Body of pancreas (tissue), 4 donors: ENCODE data around the gene TMCO1. TPM values are rescaled to one million over a fixed set of nuclear protein-coding genes. Genes with fewer than 3 reads are reported as not detected.
A peak's percentile ranks its signal among the peaks of the same experiment; 100 is the strongest.

ENCODE experiments used
- ATAC-seq: fragments of 150-250 bp; one replicate; pipeline ENCODE4 v1.9.1; 2016
- DNase-seq, 4 donors: peaks; one replicate each; pipeline ENCODE4 v3.0.0-alpha.2; 2019
- H3K27ac ChIP-seq, 4 donors: fragments of 200-600 bp; sonication (generic); 1 replicate in 3 of 4; 2 replicates in 1 of 4; pipeline versions ENCODE4 v1.5.1 to v1.6.1; 2016 to 2019; ENCODE audit warnings: mild to moderate bottlenecking in 1 of 4, mixed read lengths in 1 of 4, moderate library complexity in 1 of 4
- H3K27me3 ChIP-seq, 2 donors: fragments of 200-600 bp; sonication (generic); one replicate each; pipeline ENCODE4 v1.6.0; 2016; ENCODE audit warnings: mild to moderate bottlenecking in 1 of 2
- H3K36me3 ChIP-seq, 2 donors: fragments of 200-600 bp; sonication (generic); replicated peaks in 1 of 2; 2 replicates each; pipeline ENCODE4 v1.5.1; 2016; ENCODE audit warnings: low read depth in 2 of 2; ENCODE audit not compliant: insufficient read depth in 1 of 2
- H3K4me1 ChIP-seq: fragments of 200-600 bp; sonication (generic); one replicate; pipeline ENCODE4 v1.6.0; 2016
- H3K4me3 ChIP-seq, 2 donors: fragments of 200-600 bp; sonication (generic); 1 replicate in 1 of 2; 2 replicates in 1 of 2; pipeline ENCODE4 v1.5.1; 2016 to 2019
- H3K9me3 ChIP-seq, 3 donors: fragments of 200-600 bp; sonication (generic); 1 replicate in 2 of 3; 2 replicates in 1 of 3; pipeline ENCODE4 v1.5.1; 2016
- POLR2A ChIP-seq, 3 donors: fragments of 450-650 bp; IDR thresholded peaks; one replicate each; pipeline ENCODE4 v1.6.1; 2016; ENCODE audit warnings: antibody characterized with exemption in 3 of 3, mild to moderate bottlenecking in 2 of 3
- WGBS, 2 donors: methylation state at CpG; one replicate each; pipeline ENCODE4 v1.1.5; 2017; 5-methylcytosine and 5-hydroxymethylcytosine counted together
- intact Hi-C: fragments of 100-400 bp; cut with DNase I; formaldehyde crosslinking; loops from one replicate; pipeline ENCODE4 v1.15.1; 2023
- total RNA-seq, 2 donors: library from RNA; depleted of rRNA; stranded (reverse); fragments of >200 nt; gene quantifications; one replicate each; pipeline ENCODE4 v1.1.0, GENCODE V29; 2016
- TF ChIP-seq, protein P1 (sequence below), 7 experiments: fragments of 450-650 bp in 4 of 7; fragments of 200-600 bp in 3 of 7; sonication (generic) in 3 of 7; IDR thresholded peaks; one replicate each; pipeline ENCODE4 v1.5.1; 2016 to 2019; ENCODE audit warnings: antibody characterized with exemption in 7 of 7

The TMCO1 gene, protein sequence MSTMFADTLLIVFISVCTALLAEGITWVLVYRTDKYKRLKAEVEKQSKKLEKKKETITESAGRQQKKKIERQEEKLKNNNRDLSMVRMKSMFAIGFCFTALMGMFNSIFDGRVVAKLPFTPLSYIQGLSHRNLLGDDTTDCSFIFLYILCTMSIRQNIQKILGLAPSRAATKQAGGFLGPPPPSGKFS
- total RNA-seq, result 10 to 100 TPM; 29.0 to 39.2 TPM

DNA sequence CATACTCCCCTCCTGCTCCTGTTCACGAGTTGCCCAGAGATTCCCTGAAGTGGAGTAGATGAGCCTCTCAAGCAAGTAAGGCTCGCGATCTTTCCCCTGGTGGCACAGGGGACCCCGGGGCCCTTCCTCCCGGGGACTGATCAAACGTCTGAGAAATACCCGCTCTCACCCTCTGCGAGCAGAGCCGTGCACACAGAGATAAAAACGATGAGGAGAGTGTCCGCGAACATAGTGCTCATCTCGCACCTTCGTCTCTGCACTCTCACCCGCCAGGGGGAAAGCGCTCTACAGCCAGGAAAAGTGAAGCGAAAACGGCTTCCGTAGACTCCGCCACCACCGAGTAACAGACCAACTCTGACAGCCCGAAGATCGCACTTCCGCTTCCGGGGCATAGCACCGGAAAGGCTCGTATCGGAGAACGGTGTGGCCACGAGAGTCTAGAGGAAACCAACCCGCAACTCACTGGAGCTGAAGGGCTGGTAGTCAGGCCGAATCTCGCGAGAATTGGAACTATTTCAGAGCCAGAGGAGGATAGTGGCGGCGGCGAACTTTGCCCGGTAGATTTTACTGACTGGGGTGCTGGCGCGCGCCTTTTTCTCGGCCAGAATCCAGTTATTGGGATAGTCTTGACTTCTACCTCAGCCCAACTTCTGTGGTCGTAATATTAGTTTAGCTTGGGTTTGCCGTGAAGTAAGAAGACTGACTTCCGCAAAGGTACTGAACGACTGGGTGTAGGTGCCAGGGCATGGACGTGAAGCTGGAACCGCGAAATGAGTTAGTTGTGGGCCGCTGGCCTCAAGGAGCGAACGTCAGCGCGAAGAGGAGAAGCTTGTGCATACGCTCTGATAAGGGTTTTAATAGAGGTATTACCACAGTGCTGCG, at the start of gene TMCO1:
Gene TMCO1 (minus strand): TSS at position 356 of the 882 bp plus-strand sequence. CDS start 117 bp downstream, at position 239.
- peaks cover 0 to 3% of the 10 kb centered on the region in 2 donors for H3K36me3 ChIP-seq
- peaks cover 33% of the 10 kb centered on the region for H3K4me1 ChIP-seq
- ATAC-seq, result peak; percentile 99
- 0 to 1% methylated on average over 30 to 56 of the region's 56 CpGs for WGBS, 2 donors
- no peaks in the 10 kb centered on the region for H3K27me3 ChIP-seq
- no peaks in the 10 kb centered on the region for H3K9me3 ChIP-seq
- peak within 1 kb of the TSS; percentile 68 to 96 (median 87) for H3K27ac ChIP-seq
- peak; percentile 93 to 98 (median 97) for DNase-seq
- TF ChIP-seq POLR2A (IDR thresholded peaks at IDR 0.05), result peak; percentile 57 to 92 (median 83)
- TF ChIP-seq, protein P1, sequence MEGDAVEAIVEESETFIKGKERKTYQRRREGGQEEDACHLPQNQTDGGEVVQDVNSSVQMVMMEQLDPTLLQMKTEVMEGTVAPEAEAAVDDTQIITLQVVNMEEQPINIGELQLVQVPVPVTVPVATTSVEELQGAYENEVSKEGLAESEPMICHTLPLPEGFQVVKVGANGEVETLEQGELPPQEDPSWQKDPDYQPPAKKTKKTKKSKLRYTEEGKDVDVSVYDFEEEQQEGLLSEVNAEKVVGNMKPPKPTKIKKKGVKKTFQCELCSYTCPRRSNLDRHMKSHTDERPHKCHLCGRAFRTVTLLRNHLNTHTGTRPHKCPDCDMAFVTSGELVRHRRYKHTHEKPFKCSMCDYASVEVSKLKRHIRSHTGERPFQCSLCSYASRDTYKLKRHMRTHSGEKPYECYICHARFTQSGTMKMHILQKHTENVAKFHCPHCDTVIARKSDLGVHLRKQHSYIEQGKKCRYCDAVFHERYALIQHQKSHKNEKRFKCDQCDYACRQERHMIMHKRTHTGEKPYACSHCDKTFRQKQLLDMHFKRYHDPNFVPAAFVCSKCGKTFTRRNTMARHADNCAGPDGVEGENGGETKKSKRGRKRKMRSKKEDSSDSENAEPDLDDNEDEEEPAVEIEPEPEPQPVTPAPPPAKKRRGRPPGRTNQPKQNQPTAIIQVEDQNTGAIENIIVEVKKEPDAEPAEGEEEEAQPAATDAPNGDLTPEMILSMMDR (IDR thresholded peaks at IDR 0.05), result peak in 4 of 7 experiments; percentile 13 to 38 (median 32)
- intact Hi-C loops, result no loop called here
- peak within 1 kb of the TSS; percentile 44 to 90 for H3K4me3 ChIP-seq

DNA sequence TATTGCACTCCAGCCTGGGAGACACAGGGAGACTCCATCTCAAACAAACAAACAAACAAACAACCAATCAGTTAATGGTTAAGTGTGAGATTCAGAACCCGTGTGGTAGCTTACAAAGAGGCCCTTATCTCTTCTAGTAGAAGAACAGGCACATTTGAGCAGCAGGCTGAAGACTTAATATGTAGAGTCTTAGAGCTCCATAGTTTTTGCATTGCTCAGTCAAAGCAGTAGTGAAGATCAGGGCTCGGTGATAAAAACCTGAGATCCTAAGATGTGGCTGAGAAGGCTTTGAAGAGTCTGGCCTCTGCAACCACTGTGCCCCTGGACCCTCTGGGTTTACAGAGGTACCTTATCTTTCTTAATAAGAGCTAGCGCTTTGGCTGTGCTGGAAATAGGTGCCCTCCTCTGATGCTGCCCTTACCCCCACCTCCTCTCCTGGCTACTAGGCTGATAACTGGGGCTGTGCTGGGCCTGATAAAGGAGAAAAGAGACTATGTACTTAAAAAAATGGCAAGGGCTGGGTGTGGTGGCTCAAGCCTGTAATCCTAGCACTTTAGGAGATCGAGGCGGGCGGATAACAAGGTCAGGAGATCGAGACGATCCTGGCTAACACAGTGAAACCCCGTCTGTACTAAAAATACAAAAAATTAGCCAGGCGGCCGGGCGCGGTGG, 48.3 kb upstream of the TMCO1 start:
- Histone ChIP-seq H3K4me3 (no peak overlapping the region), H3K27me3 (no peaks in the 10 kb centered on the region), H3K36me3 (no peaks in the 10 kb centered on the region), H3K27ac (no peak overlapping the region), H3K9me3 (no peaks in the 10 kb centered on the region), H3K4me1 (no peaks in the 10 kb centered on the region)
- 82% methylated on average over 13 of the region's 13 CpGs for WGBS, 2 donors
- intact Hi-C loops, result no loop called here
- DNase-seq, result no peak
- TF ChIP-seq, protein P1 (IDR thresholded peaks at IDR 0.05), result no peak
- no peak for TF ChIP-seq POLR2A (IDR thresholded peaks at IDR 0.05)
- ATAC-seq, result no peak

DNA sequence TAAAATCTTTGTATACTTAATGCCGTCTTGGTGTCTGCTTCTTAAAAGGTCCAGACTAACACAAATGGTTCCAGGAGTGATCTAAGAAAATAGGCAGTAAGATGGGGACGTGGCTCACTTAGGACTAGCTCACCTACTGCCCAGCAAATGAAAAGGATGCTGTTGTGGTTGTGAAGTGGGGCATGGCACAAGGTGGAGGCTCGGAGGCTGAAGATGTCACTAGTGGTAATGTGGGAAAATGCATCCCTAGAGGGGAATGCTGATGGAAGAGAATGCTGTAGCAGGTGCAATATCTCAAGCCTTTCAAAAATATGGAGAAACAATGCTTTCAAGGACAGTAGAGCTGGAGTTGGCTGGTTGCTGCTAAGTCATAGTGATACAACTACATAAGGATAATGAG, 47.5 kb upstream of the TMCO1 start:
- Histone ChIP-seq H3K4me3 (no peak overlapping the region), H3K4me1 (no peaks in the 10 kb centered on the region), H3K27me3 (no peaks in the 10 kb centered on the region), H3K9me3 (no peaks in the 10 kb centered on the region), H3K27ac (no peak overlapping the region), H3K36me3 (no peaks in the 10 kb centered on the region)
- intact Hi-C loops, result no loop called here
- DNase-seq (no peak), ATAC-seq (no peak)
- no peak for TF ChIP-seq POLR2A (IDR thresholded peaks at IDR 0.05)
- TF ChIP-seq, protein P1 (IDR thresholded peaks at IDR 0.05), result no peak
- WGBS, 2 donors, result 64 to 77% methylated on average over 3 of the region's 3 CpGs

DNA sequence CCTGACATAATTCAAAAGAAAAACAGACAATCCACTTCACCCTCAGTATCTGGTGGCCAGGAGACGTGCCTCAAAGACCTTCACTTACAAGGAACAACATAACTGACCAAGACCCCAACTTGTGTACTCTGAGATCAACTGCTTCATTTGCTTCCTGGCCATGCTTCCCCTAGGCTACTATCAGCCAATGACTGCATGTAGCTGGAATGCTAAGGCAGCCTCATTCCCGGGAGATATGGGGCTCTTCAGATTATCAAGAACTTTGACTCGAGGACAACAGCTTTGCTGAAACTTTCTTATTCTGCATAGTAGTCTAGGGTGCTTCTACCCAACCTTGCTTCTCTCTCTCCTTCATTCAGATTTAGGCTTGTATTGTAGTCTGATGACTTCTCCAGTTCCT, 47.1 kb upstream of the TMCO1 start:
- Histone ChIP-seq H3K4me3 (no peak overlapping the region), H3K36me3 (no peaks in the 10 kb centered on the region), H3K27me3 (no peaks in the 10 kb centered on the region), H3K9me3 (no peaks in the 10 kb centered on the region), H3K4me1 (no peaks in the 10 kb centered on the region), H3K27ac (no peak overlapping the region)
- intact Hi-C loops, result no loop called here
- TF ChIP-seq, protein P1 (IDR thresholded peaks at IDR 0.05), result no peak
- no peak for TF ChIP-seq POLR2A (IDR thresholded peaks at IDR 0.05)
- ATAC-seq (no peak), DNase-seq (no peak)
- WGBS, 2 donors, result 40 to 51% methylated on average over 3 of the region's 3 CpGs
